C4-2B (cell line): ENCODE data around the gene WDR7.

ENCODE experiments used
- CTCF ChIP-seq: fragments of 450-650 bp; conservative IDR thresholded peaks from 2 replicates; pipeline ENCODE4 v1.5.1; 2017; ENCODE audit warnings: mild to moderate bottlenecking
- ZFX ChIP-seq: fragments of 450-650 bp; IDR thresholded peaks from 2 replicates; pipeline ENCODE4 v1.6.1; 2017

GRCh38 chr18:56995579-56996188 lies 344.5 kb downstream of the WDR7 start:
- TF ChIP-seq CTCF (no peak), ZFX (no peak)
